ENCODE data around the gene SCRN1. TPM values are rescaled to one million over a fixed set of nuclear protein-coding genes. Genes with fewer than 3 reads are reported as not detected.

The SCRN1 gene, protein sequence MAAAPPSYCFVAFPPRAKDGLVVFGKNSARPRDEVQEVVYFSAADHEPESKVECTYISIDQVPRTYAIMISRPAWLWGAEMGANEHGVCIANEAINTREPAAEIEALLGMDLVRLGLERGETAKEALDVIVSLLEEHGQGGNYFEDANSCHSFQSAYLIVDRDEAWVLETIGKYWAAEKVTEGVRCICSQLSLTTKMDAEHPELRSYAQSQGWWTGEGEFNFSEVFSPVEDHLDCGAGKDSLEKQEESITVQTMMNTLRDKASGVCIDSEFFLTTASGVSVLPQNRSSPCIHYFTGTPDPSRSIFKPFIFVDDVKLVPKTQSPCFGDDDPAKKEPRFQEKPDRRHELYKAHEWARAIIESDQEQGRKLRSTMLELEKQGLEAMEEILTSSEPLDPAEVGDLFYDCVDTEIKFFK
- total RNA-seq (2014; rRNA removed; shearing (Covaris generic)) (32.5 and 37.1 TPM in 2 replicates), total RNA-seq (2022) (58.3 and 62.7 TPM in 2 replicates), Bru-seq, nascent RNA (percentile 85 among the genes with signal in this experiment), BruChase-seq, experiment 1, labeled RNA remaining after a 6-hour chase (percentile 85 among the genes with signal in this experiment), BruChase-seq, experiment 2, labeled RNA remaining after a 2-hour chase (percentile 87 among the genes with signal in this experiment)
- long read RNA-seq, full-length matches to known transcripts: 112 of 155 reads
- long read RNA-seq, partial matches to known transcripts: 3 of 155 reads
- long read RNA-seq, other reads (novel, unspliced or antisense): 40 of 155 reads

DNA sequence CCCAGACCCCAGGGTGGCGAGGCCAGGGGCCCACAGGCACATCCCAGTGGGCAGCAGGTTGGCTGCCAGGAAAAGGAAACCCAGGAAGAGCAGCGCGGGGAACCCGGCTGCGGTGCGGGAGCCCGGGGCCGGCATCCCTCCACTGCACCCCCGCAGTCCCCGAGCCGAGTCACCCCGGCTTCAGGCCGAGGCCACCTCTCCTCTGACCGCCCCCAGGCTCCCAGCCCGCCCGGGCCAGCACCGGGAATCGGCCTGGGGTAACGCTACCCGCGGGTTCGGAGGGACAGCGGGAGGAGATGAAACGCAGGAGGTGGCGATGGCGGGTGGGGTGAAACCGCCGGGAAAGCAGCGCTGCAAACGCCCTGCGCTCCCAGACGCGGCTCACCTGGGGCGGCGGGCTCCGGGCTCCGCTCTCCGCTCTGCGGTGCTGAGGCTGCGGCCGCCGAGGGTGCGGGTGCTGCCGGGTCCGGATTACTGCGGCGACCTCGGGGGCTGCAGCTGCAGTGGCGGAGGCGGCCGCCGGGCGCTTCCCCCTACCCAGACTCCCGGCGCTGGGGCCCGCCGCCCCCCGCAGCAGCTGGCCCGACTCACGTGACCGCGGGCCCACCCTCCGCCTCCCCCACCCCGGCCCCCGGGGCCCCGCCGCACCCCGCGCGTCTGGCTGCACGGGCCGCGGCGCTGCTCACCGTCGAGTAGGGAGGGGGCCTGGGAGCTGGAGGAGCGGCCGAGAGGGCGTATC is at the start of gene SCRN1:
Gene SCRN1 (minus strand): TSS at position 545 of the 739 bp plus-strand sequence. CDS start 20,734 bp downstream, outside the sequence.
- intact Hi-C loops (cut with micrococcal nuclease; ENCODE audit: unreplicated experiment): loop anchor here (5.0 kb wide), 1 partner anchor 123 kb away; no protein-coding TSS in a partner anchor
- Histone ChIP-seq H3K9me3 (ENCODE audit: low read length) (peaks cover 11% of the 10 kb centered on the region; the same call in 1 of the 2 replicates), H3K79me2 (ENCODE audit: insufficient read depth, low read depth, low read length) (peaks cover 45% of the 10 kb centered on the region), H3K27ac (ENCODE audit: low read depth, low read length, poor library complexity, severe bottlenecking) (peak within 1 kb of the TSS; percentile 77), H3K9me2 (ENCODE audit: insufficient read depth, low read length) (no peaks in the 10 kb centered on the region), H3K4me3 (ENCODE audit: low read depth, low read length, poor library complexity, severe bottlenecking) (peak within 1 kb of the TSS; percentile 100), H3K4me2 (ENCODE audit: low read length) (peak within 1 kb of the TSS; percentile 81), H2AFZ (ENCODE audit: low read length) (peak within 1 kb of the TSS; percentile 78), H4K20me1 (ENCODE audit: insufficient read depth, low read length) (0 out of 2 replicates have a peak, but pooled peaks cover 4% of the 10 kb centered on the region), H3K36me3 (ENCODE audit: insufficient read depth, low read length) (peaks cover 2% of the 10 kb centered on the region; the same call in 1 of the 2 replicates), H3K4me1 (ENCODE audit: insufficient read depth, low read length, poor library complexity, severe bottlenecking) (peaks cover 34% of the 10 kb centered on the region)
- ChIA-PET CTCF (ENCODE audit: unreplicated experiment) (no interaction called here), POLR2A (interaction anchor here (0.6 kb wide), 1 partner anchor 37 kb away, joined by 3 read pairs; the partner anchor contains the start of gene FKBP14)
- no TSS peak for BruUV-seq (replicated peaks)
- peak; percentile 81 for DNase-seq (ENCODE audit: low spot score)
- TF ChIP-seq, protein P1, sequence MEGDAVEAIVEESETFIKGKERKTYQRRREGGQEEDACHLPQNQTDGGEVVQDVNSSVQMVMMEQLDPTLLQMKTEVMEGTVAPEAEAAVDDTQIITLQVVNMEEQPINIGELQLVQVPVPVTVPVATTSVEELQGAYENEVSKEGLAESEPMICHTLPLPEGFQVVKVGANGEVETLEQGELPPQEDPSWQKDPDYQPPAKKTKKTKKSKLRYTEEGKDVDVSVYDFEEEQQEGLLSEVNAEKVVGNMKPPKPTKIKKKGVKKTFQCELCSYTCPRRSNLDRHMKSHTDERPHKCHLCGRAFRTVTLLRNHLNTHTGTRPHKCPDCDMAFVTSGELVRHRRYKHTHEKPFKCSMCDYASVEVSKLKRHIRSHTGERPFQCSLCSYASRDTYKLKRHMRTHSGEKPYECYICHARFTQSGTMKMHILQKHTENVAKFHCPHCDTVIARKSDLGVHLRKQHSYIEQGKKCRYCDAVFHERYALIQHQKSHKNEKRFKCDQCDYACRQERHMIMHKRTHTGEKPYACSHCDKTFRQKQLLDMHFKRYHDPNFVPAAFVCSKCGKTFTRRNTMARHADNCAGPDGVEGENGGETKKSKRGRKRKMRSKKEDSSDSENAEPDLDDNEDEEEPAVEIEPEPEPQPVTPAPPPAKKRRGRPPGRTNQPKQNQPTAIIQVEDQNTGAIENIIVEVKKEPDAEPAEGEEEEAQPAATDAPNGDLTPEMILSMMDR (conservative IDR thresholded peaks at IDR 0.05; ENCODE audit: low read length): no peak
- no peak for TF ChIP-seq EZH2phosphoT487 (IDR thresholded peaks at IDR 0.05; ENCODE audit: borderline replicate concordance, low read depth, low read length)

GRCh38 chr7:30038196-30038980 is 48.8 kb upstream of the SCRN1 start:
- H3K36me3 ChIP-seq (ENCODE audit: insufficient read depth, low read length): peaks cover 14% of the 10 kb centered on the region; the same call in 1 of the 2 replicates
- no peaks in the 10 kb centered on the region for H3K9me2 ChIP-seq (ENCODE audit: insufficient read depth, low read length)
- H3K27ac ChIP-seq (ENCODE audit: low read depth, low read length, poor library complexity, severe bottlenecking): no peak overlapping the region
- BruUV-seq (replicated peaks): no TSS peak
- H3K4me3 ChIP-seq (ENCODE audit: low read depth, low read length, poor library complexity, severe bottlenecking): no peak overlapping the region
- no peak for DNase-seq (ENCODE audit: low spot score)
- H3K79me2 ChIP-seq (ENCODE audit: insufficient read depth, low read depth, low read length): no peaks in the 10 kb centered on the region
- ChIA-PET POLR2A (interaction anchor here (0.7 to 1.1 kb wide), 2 partner anchors 11 to 79 kb away, joined by 6 read pairs; no protein-coding TSS in a partner anchor), CTCF (ENCODE audit: unreplicated experiment) (no interaction called here)
- no peak overlapping the region for H3K4me2 ChIP-seq (ENCODE audit: low read length)
- no peak overlapping the region for H2AFZ ChIP-seq (ENCODE audit: low read length)
- no peaks in the 10 kb centered on the region; the same call in 1 of the 2 replicates for H3K9me3 ChIP-seq (ENCODE audit: low read length)
- no peaks in the 10 kb centered on the region for H4K20me1 ChIP-seq (ENCODE audit: insufficient read depth, low read length)
- no peak for TF ChIP-seq EZH2phosphoT487 (IDR thresholded peaks at IDR 0.05; ENCODE audit: borderline replicate concordance, low read depth, low read length)
- TF ChIP-seq, protein P1 (conservative IDR thresholded peaks at IDR 0.05; ENCODE audit: low read length): no peak
- peaks cover 4% of the 10 kb centered on the region for H3K4me1 ChIP-seq (ENCODE audit: insufficient read depth, low read length, poor library complexity, severe bottlenecking)
- intact Hi-C loops (cut with micrococcal nuclease; ENCODE audit: unreplicated experiment): no loop called here

Data from OCI-LY7 (cell line).